Activated CD8-positive, alpha-beta T cell treated with anti-CD3 and anti-CD28 coated beads, Interleukin-2, amount 10 ng/mL, durations not matched to agents 7 days and 5 days (primary cell): ENCODE measurements around the gene PROK1. TPM values are rescaled to one million over a fixed set of nuclear protein-coding genes. Genes with fewer than 3 reads are reported as not detected.

Experiments used
- ATAC-seq: fragments of 150-1000 bp; cut with Tn5 transposase; one replicate; pipeline ENCODE4 v1.10.0; 2021; ENCODE audit warnings: moderate library complexity
- CTCF ChIA-PET: fragments of 350-600 bp; sonication (Branson Sonifier 250); formaldehyde crosslinking; loops from one replicate; lab custom pipeline; 2021; ENCODE audit warnings: antibody characterized with exemption; lab: Charles Lee
- POLR2A ChIA-PET: fragments of 350-600 bp; sonication (Branson Sonifier 250); formaldehyde crosslinking; loops from one replicate; lab custom pipeline; 2021; ENCODE audit warnings: antibody characterized with exemption; lab: Charles Lee
- DNase-seq: peaks from one replicate; pipeline ENCODE4 v3.0.0-alpha.2; 2020
- H3K27ac Mint-ChIP-seq: one replicate; pipeline ENCODE4 v1.8.0; 2021; ENCODE audit warnings: mild to moderate bottlenecking, mixed read lengths
- H3K27me3 Mint-ChIP-seq: one replicate; pipeline ENCODE4 v1.8.0; 2021; ENCODE audit warnings: low read depth, mixed read lengths
- H3K36me3 Mint-ChIP-seq: one replicate; pipeline ENCODE4 v1.8.0; 2021; ENCODE audit warnings: low read depth, mixed read lengths
- H3K4me1 Mint-ChIP-seq: one replicate; pipeline ENCODE4 v1.8.0; 2021; ENCODE audit warnings: low read depth, mixed read lengths
- H3K4me3 Mint-ChIP-seq: one replicate; pipeline ENCODE4 v1.8.0; 2021; ENCODE audit warnings: mild to moderate bottlenecking, mixed read lengths
- H3K9me3 Mint-ChIP-seq: one replicate; pipeline ENCODE4 v1.8.0; 2022; ENCODE audit warnings: mixed read lengths; ENCODE audit not compliant: insufficient read depth
- total RNA-seq, 2 experiments: library from RNA; stranded (reverse); gene quantifications; one replicate each; pipeline ENCODE4 v1.2.3, GENCODE V29; 2021

Gene PROK1
- total RNA-seq, 2 experiments from 2014 or later, result not detected

GRCh38 chr1:110490791-110491451 is 40.0 kb downstream of the PROK1 start:
- ChIA-PET CTCF (no interaction called here), POLR2A (no interaction called here)
- H3K4me3 Mint-ChIP-seq, result no peak overlapping the region

GRCh38 chr1:110492573-110492972 is 41.6 kb downstream of the PROK1 start:
- no peak overlapping the region for H3K4me3 Mint-ChIP-seq
- H3K9me3 Mint-ChIP-seq, result no peaks in the 10 kb centered on the region
- ChIA-PET CTCF (interaction anchor here (1.1 to 1.3 kb wide), 2 partner anchors 296 to 316 kb away, joined by 3 read pairs; no protein-coding TSS in a partner anchor), POLR2A (no interaction called here)
- no peak overlapping the region for H3K27ac Mint-ChIP-seq
- H3K27me3 Mint-ChIP-seq, result no peaks in the 10 kb centered on the region
- ATAC-seq (no peak), DNase-seq (no peak)
- no peaks in the 10 kb centered on the region for H3K36me3 Mint-ChIP-seq
- H3K4me1 Mint-ChIP-seq, result no peaks in the 10 kb centered on the region

More at GRCh38 chr1:110490791-110491451, 40.0 kb downstream of the PROK1 start:
- no peaks in the 10 kb centered on the region for H3K9me3 Mint-ChIP-seq
- H3K4me1 Mint-ChIP-seq, result no peaks in the 10 kb centered on the region
- peaks cover under 1% of the 10 kb centered on the region for H3K27me3 Mint-ChIP-seq
- DNase-seq (no peak), ATAC-seq (no peak)
- no peak overlapping the region for H3K27ac Mint-ChIP-seq
- H3K36me3 Mint-ChIP-seq, result no peaks in the 10 kb centered on the region

GRCh38 chr1:110493059-110493699 is 42.2 kb downstream of the PROK1 start:
- CTCF ChIA-PET, result interaction anchor here (1.1 to 1.3 kb wide), 2 partner anchors 297 to 317 kb away, joined by 3 read pairs; no protein-coding TSS in a partner anchor
- no peaks in the 10 kb centered on the region for H3K4me1 Mint-ChIP-seq

GRCh38 chr1:110494036-110494435 is 43.1 kb downstream of the PROK1 start:
- ATAC-seq (no peak), DNase-seq (no peak)
- Mint-ChIP-seq H3K36me3 (no peaks in the 10 kb centered on the region), H3K4me1 (no peaks in the 10 kb centered on the region), H3K27ac (no peak overlapping the region), H3K27me3 (no peaks in the 10 kb centered on the region), H3K4me3 (no peak overlapping the region), H3K9me3 (no peaks in the 10 kb centered on the region)
- CTCF ChIA-PET, result interaction anchor here (0.7 kb wide), 1 partner anchor 13 kb away, joined by 3 read pairs; no protein-coding TSS in a partner anchor
- POLR2A ChIA-PET, result no interaction called here

More at GRCh38 chr1:110493059-110493699, 42.2 kb downstream of the PROK1 start:
- H3K9me3 Mint-ChIP-seq, result no peaks in the 10 kb centered on the region
- no peaks in the 10 kb centered on the region for H3K27me3 Mint-ChIP-seq
- POLR2A ChIA-PET, result no interaction called here
- no peak overlapping the region for H3K27ac Mint-ChIP-seq
- DNase-seq, result no peak
- H3K4me3 Mint-ChIP-seq, result no peak overlapping the region
- ATAC-seq, result no peak
- no peaks in the 10 kb centered on the region for H3K36me3 Mint-ChIP-seq

- Mint-ChIP-seq H3K27me3 (no peaks in the 10 kb centered on the region), H3K4me1 (peaks cover 4% of the 10 kb centered on the region), H3K36me3 (no peaks in the 10 kb centered on the region), H3K9me3 (no peaks in the 10 kb centered on the region), H3K27ac (no peak overlapping the region), H3K4me3 (no peak overlapping the region)
- CTCF ChIA-PET, result interaction anchor here (1.1 to 4.8 kb wide), 29 partner anchors 12 to 465 kb away, joined by 3 to 86 read pairs (median 9); partner anchors contain the start of genes KCNC4 and LAMTOR5
- POLR2A ChIA-PET, result no interaction called here
- ATAC-seq, result no peak
- no peak for DNase-seq
Observed at GRCh38 chr1:110494522-110495406, 43.8 kb downstream of the PROK1 start.

- ATAC-seq (peak; percentile 87), DNase-seq (peak; percentile 88)
- POLR2A ChIA-PET, result no interaction called here
- Mint-ChIP-seq H3K27ac (no peak overlapping the region), H3K36me3 (no peaks in the 10 kb centered on the region), H3K9me3 (no peaks in the 10 kb centered on the region), H3K4me1 (peaks cover 14% of the 10 kb centered on the region), H3K4me3 (no peak overlapping the region), H3K27me3 (no peaks in the 10 kb centered on the region)
- CTCF ChIA-PET, result interaction anchor here (0.6 to 4.8 kb wide), 89 partner anchors 9 to 991 kb away, joined by 3 to 86 read pairs (median 4); partner anchors contain the start of genes KCNC4, LAMTOR5 and STRIP1
Observed at GRCh38 chr1:110495926-110496600, 45.1 kb downstream of the PROK1 start.

GRCh38 chr1:110498270-110498669 is 47.3 kb downstream of the PROK1 start:
- ATAC-seq, result no peak
- Mint-ChIP-seq H3K9me3 (no peaks in the 10 kb centered on the region), H3K27me3 (peaks cover 11% of the 10 kb centered on the region), H3K27ac (no peak overlapping the region), H3K4me1 (peaks cover 14% of the 10 kb centered on the region), H3K36me3 (no peaks in the 10 kb centered on the region), H3K4me3 (no peak overlapping the region)
- DNase-seq, result no peak
- ChIA-PET CTCF (interaction anchor here (4.5 to 4.8 kb wide), 2 partner anchors 290 to 295 kb away, joined by 74 to 86 read pairs; partner anchors contain the start of gene KCNC4), POLR2A (no interaction called here)

- POLR2A ChIA-PET, result no interaction called here
- no peak overlapping the region for H3K27ac Mint-ChIP-seq
- CTCF ChIA-PET, result interaction anchor here (1.1 to 1.6 kb wide), 4 partner anchors 54 to 397 kb away, joined by 3 to 5 read pairs (median 4); no protein-coding TSS in a partner anchor
- DNase-seq (no peak), ATAC-seq (no peak)
- H3K4me3 Mint-ChIP-seq, result no peak overlapping the region
- peaks cover 14% of the 10 kb centered on the region for H3K4me1 Mint-ChIP-seq
- H3K36me3 Mint-ChIP-seq, result no peaks in the 10 kb centered on the region
- H3K27me3 Mint-ChIP-seq, result peaks cover 14% of the 10 kb centered on the region
- no peaks in the 10 kb centered on the region for H3K9me3 Mint-ChIP-seq
Observed at GRCh38 chr1:110501488-110502132, 50.7 kb downstream of the PROK1 start.

GRCh38 chr1:110502402-110503151 is 51.6 kb downstream of the PROK1 start:
- ATAC-seq (no peak), DNase-seq (no peak)
- Mint-ChIP-seq H3K9me3 (no peaks in the 10 kb centered on the region), H3K27ac (no peak overlapping the region), H3K36me3 (no peaks in the 10 kb centered on the region), H3K4me1 (peaks cover 14% of the 10 kb centered on the region), H3K27me3 (peaks cover 14% of the 10 kb centered on the region), H3K4me3 (no peak overlapping the region)
- CTCF ChIA-PET, result interaction anchor here (0.8 to 1.4 kb wide), 4 partner anchors 20 to 398 kb away, joined by 3 to 5 read pairs (median 4); no protein-coding TSS in a partner anchor
- POLR2A ChIA-PET, result no interaction called here

GRCh38 chr1:110503471-110503870 is 52.5 kb downstream of the PROK1 start:
- ATAC-seq, result no peak
- Mint-ChIP-seq H3K4me1 (peaks cover 14% of the 10 kb centered on the region), H3K27ac (no peak overlapping the region), H3K4me3 (no peak overlapping the region), H3K27me3 (peaks cover 15% of the 10 kb centered on the region), H3K36me3 (no peaks in the 10 kb centered on the region), H3K9me3 (no peaks in the 10 kb centered on the region)
- ChIA-PET CTCF (no interaction called here), POLR2A (interaction anchor here (0.6 kb wide), 1 partner anchor 16 kb away, joined by 4 read pairs; the partner anchor contains the start of gene KCNA10)
- DNase-seq, result no peak
